Daoy (cell line): ENCODE data around the gene RAD51D. TPM values are rescaled to one million over a fixed set of nuclear protein-coding genes. Genes with fewer than 3 reads are reported as not detected.
"Not testable (repeated sequence)": the region's sequence is repeated elsewhere in the genome, so short reads cannot be mapped to it uniquely, and the experiment has no call there.

Experiments used
- DNase-seq: peaks from one replicate; pipeline ENCODE4 v3.0.0-alpha.2; 2015; ENCODE audit warnings: low read depth
- total RNA-seq: library from RNA; depleted of rRNA; stranded (reverse); fragments of >200 nt; shearing (Covaris generic); gene quantifications from 2 replicates; pipeline ENCODE4 v1.2.3, GENCODE V29; 2014; rRNA removed

RAD51D gene
- 8.2 and 9.3 TPM in 2 replicates for total RNA-seq

- DNase-seq = peak; percentile 88
These were observed at the start of gene RAD51D for GRCh38 chr17:35119370-35120165. Gene RAD51D, minus strand, starts transcription at chr17:35119860. Its CDS starts 247 bp downstream, at chr17:35119613.

GRCh38 chr17:35167666-35168065, 48.0 kb upstream of the RAD51D start:
- DNase-seq = peak; percentile 37

DNA sequence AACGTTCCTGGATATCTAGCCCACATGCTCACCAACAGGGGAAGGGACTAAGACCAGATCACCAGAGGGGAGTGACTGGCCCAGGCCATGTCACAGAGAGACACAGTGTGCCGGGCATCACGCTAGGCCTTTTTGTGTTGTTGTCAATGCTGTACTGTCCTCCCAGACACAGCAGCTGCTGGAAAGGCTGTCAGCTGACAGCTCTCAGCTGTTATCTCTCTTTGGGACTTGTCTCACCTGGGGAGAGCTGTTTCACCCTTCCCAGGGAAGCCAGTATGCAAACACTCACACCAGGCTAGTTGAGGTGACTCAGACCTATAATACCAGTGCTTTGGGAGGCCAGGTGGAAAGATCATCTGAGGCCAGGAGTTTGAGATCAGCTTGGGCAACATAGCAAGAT, 47.4 kb upstream of the RAD51D start:
- no peak for DNase-seq

DNA sequence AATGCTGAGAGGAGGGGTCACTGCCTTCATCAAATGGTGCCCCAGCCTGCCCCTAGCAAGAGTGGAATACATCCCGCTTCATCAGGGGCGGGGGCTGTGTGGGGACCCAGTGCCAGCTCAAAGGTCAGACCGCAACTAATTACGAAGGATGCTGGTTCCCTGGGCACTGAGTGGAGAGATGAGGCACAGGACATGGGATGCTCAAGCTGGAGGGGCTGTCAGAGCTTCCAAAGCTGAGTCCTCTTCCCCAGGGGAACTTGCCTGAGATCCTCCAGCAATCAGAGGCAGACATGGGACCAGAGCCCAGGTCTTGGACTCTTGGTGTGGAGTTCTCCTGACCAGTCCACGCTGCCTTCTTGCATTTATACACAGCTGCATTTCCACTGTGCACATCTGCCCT, 46.9 kb upstream of the RAD51D start:
- no peak for DNase-seq

- DNase-seq = no peak
These were observed 45.1 kb upstream of the RAD51D start for GRCh38 chr17:35164716-35165115.

- DNase-seq = no peak
These were observed 44.2 kb upstream of the RAD51D start for GRCh38 chr17:35163886-35164285.

GRCh38 chr17:35162755-35163154, 43.1 kb upstream of the RAD51D start:
- no peak for DNase-seq

GRCh38 chr17:35161281-35161761, 41.7 kb upstream of the RAD51D start:
- DNase-seq = no peak

GRCh38 chr17:35160354-35161201, 40.9 kb upstream of the RAD51D start:
- DNase-seq = no peak

DNA sequence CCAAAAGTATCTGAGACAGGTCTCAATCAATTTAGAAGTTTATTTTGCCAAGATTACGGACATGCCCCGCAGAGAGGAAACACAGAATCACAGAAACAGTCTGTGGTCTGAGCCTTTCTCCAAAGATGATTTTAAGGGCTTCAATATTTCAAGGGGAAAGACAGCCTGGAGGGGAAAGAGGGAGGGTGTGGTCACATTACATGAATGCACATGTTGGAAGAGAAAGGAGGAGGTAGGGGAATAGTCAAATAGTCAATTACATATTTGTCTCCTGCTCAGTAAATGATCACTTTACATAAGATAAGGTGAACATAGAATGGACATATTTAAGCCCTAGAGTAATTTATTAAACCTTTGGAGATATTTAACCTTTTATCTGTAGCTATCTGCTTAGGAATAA, 40.3 kb upstream of the RAD51D start:
- DNase-seq = no peak

GRCh38 chr17:35155246-35155645, 35.6 kb upstream of the RAD51D start:
- DNase-seq = no peak

DNA sequence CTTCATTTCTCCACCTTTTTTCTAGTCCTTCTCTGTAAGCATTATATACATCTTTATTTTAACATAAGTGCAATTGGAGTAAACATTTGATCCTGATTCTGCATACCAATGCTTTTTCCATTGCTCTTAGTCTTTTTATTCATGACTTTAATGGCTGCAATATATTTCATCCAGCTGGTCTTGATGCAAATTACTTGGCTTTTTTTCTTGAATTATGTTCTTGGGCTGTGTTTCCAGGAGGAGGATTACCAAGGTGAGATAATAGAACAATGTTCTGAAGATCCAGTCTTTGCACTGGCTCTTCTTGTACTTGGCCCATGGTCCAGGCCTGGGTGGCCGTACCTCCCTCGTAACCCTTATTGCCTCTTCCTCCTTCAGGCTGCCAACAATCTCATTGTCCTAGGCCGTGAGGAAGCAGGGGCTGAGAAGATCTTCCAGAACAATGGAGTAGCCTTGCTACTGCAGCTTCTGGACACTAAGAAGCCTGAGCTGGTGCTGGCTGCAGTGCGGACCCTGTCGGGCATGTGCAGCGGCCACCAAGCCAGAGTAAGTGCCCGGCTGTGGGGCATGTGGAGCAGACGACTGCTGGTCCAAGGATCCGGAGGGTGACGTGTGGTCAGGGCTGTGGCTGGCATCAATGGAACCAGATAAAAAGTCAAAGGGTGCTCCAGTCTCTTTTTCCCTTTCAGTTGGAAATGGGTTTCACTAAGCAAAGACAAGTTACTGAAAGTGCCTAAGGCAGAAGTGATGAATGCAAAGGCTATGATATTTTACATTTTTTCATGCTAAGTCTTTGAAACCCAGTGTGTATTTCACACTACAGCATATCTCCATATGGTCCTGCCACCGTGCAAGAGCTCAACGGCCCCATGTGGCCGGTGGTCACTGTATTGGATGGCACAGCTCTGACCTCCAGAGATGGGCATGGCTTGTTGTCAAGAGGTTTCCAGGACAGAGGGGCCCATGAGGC, 34.8 kb upstream of the RAD51D start:
- no peak for DNase-seq

DNA sequence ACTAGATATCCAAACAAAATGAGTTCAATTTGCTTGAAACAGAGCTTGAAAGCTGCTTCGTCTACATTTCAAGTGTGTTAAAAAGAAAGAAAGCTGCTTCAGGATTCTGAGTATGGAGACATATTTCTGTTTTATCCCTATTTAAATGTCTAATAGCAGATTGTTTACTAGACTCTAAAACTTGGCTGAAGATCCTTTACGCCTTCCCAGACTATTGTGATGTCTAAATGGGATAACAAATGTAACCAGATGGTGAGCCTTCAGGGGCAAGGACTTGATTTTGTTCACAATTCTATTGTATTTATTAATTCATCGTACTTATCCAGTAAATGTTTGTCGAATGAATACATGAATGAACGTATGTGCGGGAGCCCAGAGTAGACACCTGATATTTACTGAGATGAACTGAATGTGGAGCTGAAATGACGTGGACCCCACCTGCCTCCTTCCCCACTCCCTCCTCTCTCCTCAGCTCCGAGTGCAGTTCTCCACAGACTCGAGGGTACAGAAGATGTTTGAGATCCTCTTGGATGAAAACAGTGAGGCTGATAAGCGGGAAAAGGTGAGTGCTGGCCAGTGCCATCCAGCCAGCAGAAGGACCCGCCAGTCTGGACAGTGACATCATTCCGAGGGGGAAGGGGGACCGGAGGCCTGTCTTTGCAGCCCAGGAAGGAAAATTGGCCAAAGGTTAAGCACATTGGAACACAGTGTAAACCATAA, 32.9 kb upstream of the RAD51D start:
- DNase-seq = no peak

GRCh38 chr17:35151080-35151479, 31.4 kb upstream of the RAD51D start:
- not testable (repeated sequence) for DNase-seq

DNA sequence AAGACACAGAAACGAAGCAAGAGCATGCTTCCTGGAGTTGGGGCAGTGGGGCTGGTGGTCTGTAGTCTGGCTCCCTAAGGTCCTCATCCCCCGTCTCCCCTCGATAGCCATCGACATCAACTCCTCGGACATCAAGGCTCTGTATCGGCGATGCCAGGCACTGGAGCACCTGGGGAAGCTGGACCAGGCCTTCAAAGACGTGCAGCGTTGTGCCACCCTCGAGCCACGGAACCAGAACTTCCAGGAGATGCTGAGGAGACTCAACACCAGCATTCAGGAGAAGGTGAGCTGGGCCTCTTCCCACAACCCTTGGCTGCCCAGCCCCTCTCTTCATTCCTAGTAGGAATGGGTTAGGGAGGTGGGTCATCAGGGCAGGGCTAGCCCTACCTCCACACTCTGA, 30.3 kb upstream of the RAD51D start:
- no peak for DNase-seq

- no peak for DNase-seq
These were observed 28.5 kb upstream of the RAD51D start for GRCh38 chr17:35148144-35148543.

GRCh38 chr17:35147375-35147905, 27.8 kb upstream of the RAD51D start, which contains the start of gene UNC45B:
Gene UNC45B, plus strand, starts transcription at chr17:35147817. Its CDS starts 447 bp downstream, at chr17:35148264.
- DNase-seq = no peak

GRCh38 chr17:35146214-35146833, 26.7 kb upstream of the RAD51D start:
- no peak for DNase-seq

DNA sequence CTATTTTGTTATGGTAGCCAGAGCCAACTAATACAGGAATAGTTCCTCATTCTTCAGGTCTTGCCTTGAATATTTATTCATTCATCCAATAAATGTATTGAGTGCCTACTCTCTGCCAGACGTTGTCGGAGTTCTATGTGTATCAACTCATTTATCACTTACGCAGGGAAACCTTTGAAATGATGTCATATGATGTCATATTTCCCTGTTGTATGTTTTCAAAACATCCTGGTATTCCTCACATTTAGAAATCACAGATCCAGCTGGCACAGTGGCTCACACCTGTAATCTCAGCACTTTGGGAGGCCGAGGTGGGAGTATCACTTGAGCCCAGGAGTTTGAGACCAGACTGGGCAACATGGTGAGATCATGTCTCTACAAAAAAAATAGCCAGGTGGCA, 25.2 kb upstream of the RAD51D start:
- DNase-seq = no peak

DNA sequence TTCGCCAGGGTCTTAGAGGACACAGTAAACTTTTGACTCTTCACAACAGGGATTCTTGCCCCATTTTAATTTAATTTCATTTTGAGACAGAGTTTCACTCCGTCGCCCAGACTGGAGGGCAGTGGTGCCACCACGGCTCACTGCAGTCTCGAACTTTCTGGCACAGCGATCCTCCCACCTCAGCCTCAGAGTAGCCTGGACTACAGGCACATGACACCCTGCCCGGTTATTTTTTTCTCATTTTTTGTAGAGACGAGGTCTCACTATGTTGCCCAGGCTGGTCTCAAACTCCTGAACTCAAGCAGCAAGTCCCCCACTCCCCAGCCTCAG, 22.8 kb upstream of the RAD51D start:
- no peak for DNase-seq
